SU-DHL-6 (cell line): Measurements from ENCODE around the gene PHF21B.
"Not testable (repeated sequence)": the region's sequence is repeated elsewhere in the genome, so short reads cannot be mapped to it uniquely, and the experiment has no call there.

Experiments
- H2AFZ ChIP-seq: fragments of 200-600 bp; sonication (generic); 2 replicates; pipeline ENCODE4 v1.6.1; 2014; ENCODE audit warnings: low read depth, mild to moderate bottlenecking, moderate library complexity, mixed read lengths, antibody characterized with exemption, low read length; ENCODE audit not compliant: severe bottlenecking
- H3F3A ChIP-seq: fragments of 200-600 bp; shearing (Covaris generic); 2 replicates; pipeline ENCODE4 v1.6.0; 2016; ENCODE audit warnings: antibody characterized with exemption, mild to moderate bottlenecking; ENCODE audit not compliant: insufficient read depth
- H3K27ac ChIP-seq: fragments of 200-600 bp; sonication (generic); 2 replicates; pipeline ENCODE4 v1.5.1; 2016; ENCODE audit warnings: low read depth, mild to moderate bottlenecking, low read length, moderate library complexity, mixed read lengths
- H3K27me3 ChIP-seq: fragments of 200-600 bp; sonication (generic), shearing (Covaris generic); 2 replicates; pipeline ENCODE4 v1.6.0; 2014; ENCODE audit warnings: mild to moderate bottlenecking, low read length
- H3K36me3 ChIP-seq: fragments of 200-600 bp; sonication (generic); 2 replicates; pipeline ENCODE4 v1.6.1; 2014; ENCODE audit warnings: mild to moderate bottlenecking, low read length, mixed read lengths
- H3K4me2 ChIP-seq: fragments of 300-600, 200-600 bp; shearing (Covaris generic), sonication (generic); 2 replicates; pipeline ENCODE4 v1.6.0; 2014; ENCODE audit warnings: low read length, low read depth, mild to moderate bottlenecking; ENCODE audit not compliant: poor library complexity, severe bottlenecking
- H3K4me3 ChIP-seq: fragments of 200-600 bp; sonication (generic); 2 replicates; pipeline ENCODE4 v1.5.1; 2014; ENCODE audit warnings: antibody characterized with exemption, low read length, mild to moderate bottlenecking, mixed read lengths; ENCODE audit not compliant: insufficient read depth, poor library complexity, severe bottlenecking
- H3K79me2 ChIP-seq: fragments of 200-600 bp; sonication (generic); 2 replicates; pipeline ENCODE4 v1.6.1; 2014; ENCODE audit warnings: mild to moderate bottlenecking, low read length, moderate library complexity; ENCODE audit not compliant: insufficient read depth
- H3K9ac ChIP-seq: fragments of 200-600 bp; sonication (generic); 2 replicates; pipeline ENCODE4 v1.7.0; 2014; ENCODE audit warnings: mild to moderate bottlenecking, low read length
- H3K9me2 ChIP-seq: fragments of 200-600 bp; sonication (generic); replicated peaks from 2 replicates; pipeline ENCODE4 v1.6.1; 2014; ENCODE audit warnings: low read length; ENCODE audit not compliant: insufficient read depth
- H3K9me3 ChIP-seq: fragments of 200-600 bp; sonication (generic); 2 replicates; pipeline ENCODE4 v1.6.1; 2014; ENCODE audit warnings: low read length, mixed read lengths; ENCODE audit not compliant: insufficient read depth
- H4K20me1 ChIP-seq: fragments of 200-600 bp; sonication (generic); 2 replicates; pipeline ENCODE4 v1.6.1; 2014; ENCODE audit warnings: low read depth, mild to moderate bottlenecking, antibody characterized with exemption, low read length, moderate library complexity, mixed read lengths
- CTCF ChIP-seq: fragments of 200-600 bp; sonication (generic); IDR thresholded peaks from one replicate; pipeline ENCODE4 v1.5.1; 2017; ENCODE audit warnings: antibody characterized with exemption, mild to moderate bottlenecking, low read length, moderate library complexity; ENCODE audit not compliant: insufficient read depth, poor library complexity, severe bottlenecking
- EZH2phosphoT487 ChIP-seq: fragments of 200-600 bp; sonication (generic), shearing (Covaris generic); conservative IDR thresholded peaks from 2 replicates; pipeline ENCODE4 v1.6.1; 2018; ENCODE audit warnings: mild to moderate bottlenecking, antibody characterized with exemption, low read length, moderate library complexity, mixed read lengths

The PHF21B gene

GRCh38 chr22:44925465-44926123 is 84.2 kb downstream of the PHF21B start:
- no peak overlapping the region for H3K4me2 ChIP-seq
- H3K4me3 ChIP-seq: no peak overlapping the region
- H3F3A ChIP-seq: no peaks in the 10 kb centered on the region
- no peaks in the 10 kb centered on the region for H3K9me2 ChIP-seq
- H3K36me3 ChIP-seq: no peaks in the 10 kb centered on the region
- no peaks in the 10 kb centered on the region for H3K9me3 ChIP-seq
- H3K27ac ChIP-seq: no peak overlapping the region
- no peaks in the 10 kb centered on the region for H3K27me3 ChIP-seq
- H2AFZ ChIP-seq: no peak overlapping the region
- TF ChIP-seq EZH2phosphoT487: no peak
- no peak for TF ChIP-seq CTCF
- H3K79me2 ChIP-seq: peaks cover 3% of the 10 kb centered on the region; the same call in 1 of the 2 replicates
- no peaks in the 10 kb centered on the region for H4K20me1 ChIP-seq
- no peak overlapping the region for H3K9ac ChIP-seq

- H3K4me2 ChIP-seq: no peak overlapping the region
- H3K79me2 ChIP-seq: peaks cover 3% of the 10 kb centered on the region; the same call in 1 of the 2 replicates
- TF ChIP-seq EZH2phosphoT487: no peak
- TF ChIP-seq CTCF: no peak
- H3K4me3 ChIP-seq: no peak overlapping the region
- no peaks in the 10 kb centered on the region for H3F3A ChIP-seq
- no peak overlapping the region for H3K27ac ChIP-seq
- no peaks in the 10 kb centered on the region for H3K9me2 ChIP-seq
- no peaks in the 10 kb centered on the region for H3K27me3 ChIP-seq
- H2AFZ ChIP-seq: no peak overlapping the region
- no peaks in the 10 kb centered on the region for H3K9me3 ChIP-seq
- no peak overlapping the region for H3K9ac ChIP-seq
- H3K36me3 ChIP-seq: no peaks in the 10 kb centered on the region
- H4K20me1 ChIP-seq: no peaks in the 10 kb centered on the region
Measured at GRCh38 chr22:44924710-44925109, 85.1 kb downstream of the PHF21B start.

- Histone ChIP-seq H3F3A (no peaks in the 10 kb centered on the region), H2AFZ (no peak overlapping the region), H3K36me3 (no peaks in the 10 kb centered on the region), H3K9me2 (no peaks in the 10 kb centered on the region), H3K9ac (no peak overlapping the region), H3K79me2 (peaks cover 3% of the 10 kb centered on the region; the same call in 1 of the 2 replicates), H3K27ac (no peak overlapping the region), H4K20me1 (no peaks in the 10 kb centered on the region), H3K4me3 (no peak overlapping the region), H3K27me3 (no peaks in the 10 kb centered on the region), H3K4me2 (no peak overlapping the region), H3K9me3 (no peaks in the 10 kb centered on the region)
- TF ChIP-seq CTCF (no peak), EZH2phosphoT487 (no peak)
Measured at GRCh38 chr22:44924098-44924497, 85.7 kb downstream of the PHF21B start.

GRCh38 chr22:44921766-44922165 is 88.0 kb downstream of the PHF21B start:
- H3K9me3 ChIP-seq, H3K79me2 ChIP-seq, H3K36me3 ChIP-seq, H2AFZ ChIP-seq, H3F3A ChIP-seq, H3K4me3 ChIP-seq, H3K9me2 ChIP-seq, H3K4me2 ChIP-seq, H3K27me3 ChIP-seq, H3K9ac ChIP-seq, H3K27ac ChIP-seq, H4K20me1 ChIP-seq: not testable (repeated sequence)
